HG03354 (cell line): ENCODE data around the gene PRR3.

Source experiments
- ATAC-seq: cut with Tn5 transposase; IDR thresholded peaks from one replicate; pipeline ENCODE4 v1.9.1; 2021; ENCODE audit warnings: mild to moderate bottlenecking; ENCODE audit not compliant: unreplicated experiment, poor library complexity, severe bottlenecking

Gene PRR3

DNA sequence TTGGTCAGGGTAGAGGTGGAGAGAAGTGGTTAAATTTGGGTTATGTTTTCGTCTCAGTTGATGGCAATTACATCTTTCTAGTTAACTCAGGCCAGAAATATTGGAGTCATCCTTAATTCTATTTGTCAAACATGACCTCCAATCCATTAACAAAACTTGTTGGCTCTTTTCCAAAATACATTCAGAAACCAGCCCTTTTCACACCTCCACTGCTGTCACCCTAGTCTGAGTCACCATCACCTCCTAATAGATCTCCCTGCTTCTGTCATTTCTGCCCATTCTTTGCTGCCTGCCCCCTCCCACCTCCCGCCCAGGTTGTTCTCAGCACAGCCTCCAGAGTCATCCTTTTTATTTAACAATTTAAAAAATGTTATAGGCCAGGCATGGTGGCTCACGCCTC lies 11.2 kb downstream of the PRR3 start:
- ATAC-seq: no peak

DNA sequence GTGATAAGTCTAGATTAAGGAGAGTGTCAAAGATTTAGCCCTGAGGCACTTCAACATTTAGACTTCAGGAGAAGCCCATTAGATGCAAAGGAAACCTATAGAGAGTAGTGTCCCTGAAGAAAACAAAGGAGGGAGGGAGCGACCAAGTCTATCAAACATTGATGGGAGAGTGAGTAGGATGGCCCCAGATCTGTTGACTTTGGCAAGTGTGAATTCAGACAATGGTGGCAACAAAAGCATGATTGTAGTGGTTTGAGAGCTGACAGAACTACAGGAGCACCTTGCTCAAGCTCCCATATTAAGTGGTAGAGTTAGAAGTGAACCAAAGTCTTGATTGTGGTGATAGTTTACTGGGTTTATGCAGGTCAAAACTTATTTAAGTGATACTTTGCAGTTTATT lies 13.2 kb downstream of the PRR3 start:
- ATAC-seq: no peak

DNA sequence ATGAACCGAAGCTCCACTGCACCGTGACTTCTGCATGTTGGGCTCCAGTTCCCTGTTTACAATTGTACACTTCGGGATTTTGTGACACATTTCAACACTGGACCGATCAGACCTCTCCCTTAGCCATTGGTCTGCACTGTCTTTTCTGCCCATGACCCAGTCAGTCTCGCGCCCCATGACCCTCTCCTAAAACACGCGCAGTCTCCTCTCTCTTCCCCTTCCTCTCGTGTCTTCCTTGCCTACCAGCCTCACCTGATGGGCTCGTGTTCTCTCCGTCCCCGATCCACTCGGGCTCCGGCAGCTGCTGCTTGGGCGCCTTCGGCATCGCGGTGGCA lies 13.6 kb downstream of the PRR3 start:
- ATAC-seq: peak; percentile 19

DNA sequence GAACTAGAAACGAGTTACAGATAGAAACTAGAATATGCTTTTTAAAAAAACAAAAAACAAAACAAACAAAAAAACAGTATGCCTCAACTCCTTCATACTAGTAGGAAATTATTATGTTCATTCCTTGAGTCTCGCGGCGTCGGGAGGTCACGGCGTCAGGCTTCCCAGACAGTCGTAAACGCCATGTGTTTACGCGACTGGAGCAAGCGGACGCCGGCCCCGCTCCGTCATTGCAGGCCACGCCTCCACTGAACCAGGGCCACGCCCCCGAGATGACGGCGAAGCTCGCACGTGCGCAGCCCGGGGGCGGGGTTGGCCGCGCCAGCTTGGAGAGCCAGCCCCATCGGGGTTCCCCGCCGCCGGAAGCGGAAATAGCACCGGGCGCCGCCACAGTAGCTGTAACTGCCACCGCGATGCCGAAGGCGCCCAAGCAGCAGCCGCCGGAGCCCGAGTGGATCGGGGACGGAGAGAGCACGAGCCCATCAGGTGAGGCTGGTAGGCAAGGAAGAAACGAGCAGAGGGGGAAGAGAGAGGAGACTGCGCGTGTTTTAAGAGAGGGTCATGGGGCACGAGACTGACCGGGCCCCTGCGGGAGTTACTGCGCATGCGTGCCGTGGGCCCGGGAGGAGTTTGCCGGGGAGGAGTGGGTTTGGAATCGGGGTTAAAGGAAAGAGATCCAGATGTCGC lies 14.1 kb downstream of the PRR3 start, which contains the start of gene ABCF1:
Gene ABCF1 (plus strand): TSS at position 368 of the 687 bp plus-strand sequence. CDS start 46 bp downstream, at position 414.
- ATAC-seq: peak; percentile 91

DNA sequence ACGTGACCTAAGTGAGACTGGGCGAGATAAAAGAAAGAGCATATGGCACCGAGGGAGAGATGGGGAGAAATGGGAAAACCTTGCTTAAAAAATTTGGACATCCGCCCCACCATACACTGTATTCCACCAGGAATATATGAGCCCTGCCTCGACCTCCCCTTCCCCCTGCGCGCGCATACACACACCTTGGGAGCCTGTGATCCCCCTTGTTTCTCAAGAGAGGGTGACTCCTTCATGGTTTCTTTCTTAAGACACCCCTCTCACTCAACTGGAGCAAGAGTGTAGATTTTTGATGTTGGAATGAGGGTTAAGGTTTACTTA lies 14.6 kb downstream of the PRR3 start:
- ATAC-seq: no peak

DNA sequence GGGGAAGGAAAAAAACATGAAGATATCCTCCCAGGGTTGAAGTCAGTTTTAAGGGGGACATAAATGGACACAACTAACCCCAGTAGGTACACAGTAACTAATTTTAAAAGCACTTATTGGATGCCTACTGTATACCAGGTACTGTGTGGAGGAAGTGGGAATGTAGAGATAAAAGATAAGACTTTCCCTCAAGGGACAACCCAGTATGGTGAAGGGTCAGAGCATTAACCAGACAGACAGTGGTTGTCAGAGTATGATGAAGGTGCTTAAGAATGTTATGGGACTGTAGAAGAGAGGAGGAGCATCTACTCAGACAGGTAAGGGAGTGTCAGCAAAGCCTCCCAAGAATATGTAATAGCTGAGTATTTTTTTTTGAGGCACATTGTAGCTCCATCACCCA lies 15.1 kb downstream of the PRR3 start:
- ATAC-seq: no peak

DNA sequence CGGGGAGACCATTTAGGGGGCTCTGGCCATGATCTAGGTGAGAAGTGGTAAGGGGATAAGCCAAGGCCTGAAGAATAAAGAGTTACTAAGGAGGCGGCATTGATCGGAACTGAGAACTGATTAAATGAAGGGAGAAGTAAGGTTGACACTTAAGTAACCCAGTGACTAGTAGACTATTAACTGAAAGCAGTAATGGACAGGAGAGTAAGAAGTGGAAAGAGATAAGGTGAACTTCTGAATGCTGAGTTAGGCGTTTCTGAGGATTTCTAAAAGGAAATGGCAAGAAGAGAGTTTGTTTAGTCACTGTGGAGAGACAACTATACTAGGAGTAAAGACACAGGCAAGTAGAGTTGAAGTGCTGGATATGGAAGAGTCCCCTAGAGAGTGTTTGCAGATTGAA lies 16.0 kb downstream of the PRR3 start:
- ATAC-seq: no peak

DNA sequence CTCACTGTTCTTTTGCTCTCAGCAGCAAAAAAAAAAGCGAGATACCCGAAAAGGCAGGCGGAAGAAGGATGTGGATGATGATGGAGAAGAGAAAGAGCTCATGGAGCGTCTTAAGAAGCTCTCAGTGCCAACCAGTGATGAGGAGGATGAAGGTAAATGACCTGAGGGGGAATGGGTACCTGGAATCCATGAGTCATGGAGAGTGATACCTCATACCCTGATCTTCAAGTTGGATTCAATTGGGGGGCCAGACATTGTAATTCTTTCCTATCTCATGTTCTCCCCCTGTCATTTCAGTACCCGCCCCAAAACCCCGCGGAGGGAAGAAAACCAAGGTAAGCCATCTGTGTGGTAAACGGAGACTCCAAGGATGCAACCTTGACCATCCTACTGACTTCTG lies 21.0 kb downstream of the PRR3 start:
- ATAC-seq: no peak

DNA sequence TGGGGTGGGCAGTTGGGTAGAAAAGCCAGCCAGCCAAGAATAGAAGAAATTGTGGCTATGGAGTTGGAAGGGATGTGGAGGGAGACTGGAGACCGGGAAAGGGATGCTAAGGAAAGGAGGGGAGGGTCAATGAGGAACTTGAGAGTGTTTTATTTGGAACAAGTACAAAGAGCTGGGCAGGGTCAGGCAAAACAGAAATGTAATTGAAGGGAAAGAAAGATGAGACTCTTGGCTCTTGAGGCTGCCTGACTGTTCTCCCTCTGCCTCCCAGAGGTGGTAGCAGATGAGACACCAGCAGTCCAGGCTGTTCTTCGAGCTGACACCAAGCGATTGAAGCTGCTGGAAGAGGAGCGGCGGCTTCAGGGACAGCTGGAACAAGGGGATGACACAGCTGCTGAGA lies 26.8 kb downstream of the PRR3 start:
- no peak for ATAC-seq

DNA sequence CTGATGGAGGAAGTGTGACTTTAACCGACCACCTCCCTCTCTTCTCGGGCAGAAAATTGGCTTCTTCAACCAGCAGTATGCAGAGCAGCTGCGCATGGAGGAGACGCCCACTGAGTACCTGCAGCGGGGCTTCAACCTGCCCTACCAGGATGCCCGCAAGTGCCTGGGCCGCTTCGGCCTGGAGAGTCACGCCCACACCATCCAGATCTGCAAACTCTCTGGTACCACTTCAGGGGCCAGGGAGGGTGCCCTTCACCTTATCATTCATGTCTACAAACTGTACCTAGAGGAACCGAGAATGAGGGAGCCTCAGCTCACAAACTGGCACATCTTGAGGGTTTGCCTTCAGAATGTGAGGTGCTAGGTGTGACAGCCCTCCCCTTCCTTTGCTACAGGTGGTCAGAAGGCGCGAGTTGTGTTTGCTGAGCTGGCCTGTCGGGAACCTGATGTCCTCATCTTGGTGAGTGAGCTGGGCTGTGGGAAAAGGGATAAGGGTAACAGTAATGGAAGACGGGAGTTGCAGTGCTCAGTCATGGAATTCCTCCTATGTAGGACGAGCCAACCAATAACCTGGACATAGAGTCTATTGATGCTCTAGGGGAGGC lies 32.8 kb downstream of the PRR3 start:
- no peak for ATAC-seq

DNA sequence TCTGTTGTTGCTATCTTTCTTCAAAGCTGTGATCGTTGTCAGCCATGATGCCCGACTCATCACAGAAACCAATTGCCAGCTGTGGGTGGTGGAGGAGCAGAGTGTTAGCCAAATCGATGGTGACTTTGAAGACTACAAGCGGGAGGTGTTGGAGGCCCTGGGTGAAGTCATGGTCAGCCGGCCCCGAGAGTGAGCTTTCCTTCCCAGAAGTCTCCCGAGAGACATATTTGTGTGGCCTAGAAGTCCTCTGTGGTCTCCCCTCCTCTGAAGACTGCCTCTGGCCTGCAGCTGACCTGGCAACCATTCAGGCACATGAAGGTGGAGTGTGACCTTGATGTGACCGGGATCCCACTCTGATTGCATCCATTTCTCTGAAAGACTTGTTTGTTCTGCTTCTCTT lies 33.4 kb downstream of the PRR3 start:
- no peak for ATAC-seq

DNA sequence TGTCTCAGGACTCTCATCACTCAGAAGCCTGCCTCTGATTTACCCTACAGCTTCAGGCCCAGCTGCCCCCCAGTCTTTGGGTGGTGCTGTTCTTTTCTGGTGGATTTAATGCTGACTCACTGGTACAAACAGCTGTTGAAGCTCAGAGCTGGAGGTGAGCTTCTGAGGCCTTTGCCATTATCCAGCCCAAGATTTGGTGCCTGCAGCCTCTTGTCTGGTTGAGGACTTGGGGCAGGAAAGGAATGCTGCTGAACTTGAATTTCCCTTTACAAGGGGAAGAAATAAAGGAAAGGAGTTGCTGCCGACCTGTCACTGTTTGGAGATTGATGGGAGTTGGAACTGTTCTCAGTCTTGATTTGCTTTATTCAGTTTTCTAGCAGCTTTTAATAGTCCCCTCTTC lies 33.9 kb downstream of the PRR3 start:
- no peak for ATAC-seq

DNA sequence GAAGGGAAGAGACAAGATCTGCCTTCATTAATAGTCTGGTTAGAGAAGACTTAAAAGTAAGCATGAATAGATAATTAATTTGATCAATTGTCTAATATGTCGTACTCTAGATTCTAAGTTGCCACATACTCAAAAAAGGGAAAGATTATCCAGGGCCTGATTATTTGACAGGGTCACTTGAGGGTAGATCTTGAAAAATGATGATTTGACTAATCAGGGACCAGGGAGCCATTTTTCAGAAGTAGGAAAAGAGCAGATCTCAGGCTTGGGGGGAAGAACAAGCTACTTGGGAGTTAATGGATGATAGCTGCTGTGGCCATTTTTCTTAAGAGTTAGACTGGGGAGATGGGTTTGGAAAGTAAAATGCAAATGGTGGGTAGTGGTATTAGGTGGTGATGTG lies 35.2 kb downstream of the PRR3 start:
- no peak for ATAC-seq

DNA sequence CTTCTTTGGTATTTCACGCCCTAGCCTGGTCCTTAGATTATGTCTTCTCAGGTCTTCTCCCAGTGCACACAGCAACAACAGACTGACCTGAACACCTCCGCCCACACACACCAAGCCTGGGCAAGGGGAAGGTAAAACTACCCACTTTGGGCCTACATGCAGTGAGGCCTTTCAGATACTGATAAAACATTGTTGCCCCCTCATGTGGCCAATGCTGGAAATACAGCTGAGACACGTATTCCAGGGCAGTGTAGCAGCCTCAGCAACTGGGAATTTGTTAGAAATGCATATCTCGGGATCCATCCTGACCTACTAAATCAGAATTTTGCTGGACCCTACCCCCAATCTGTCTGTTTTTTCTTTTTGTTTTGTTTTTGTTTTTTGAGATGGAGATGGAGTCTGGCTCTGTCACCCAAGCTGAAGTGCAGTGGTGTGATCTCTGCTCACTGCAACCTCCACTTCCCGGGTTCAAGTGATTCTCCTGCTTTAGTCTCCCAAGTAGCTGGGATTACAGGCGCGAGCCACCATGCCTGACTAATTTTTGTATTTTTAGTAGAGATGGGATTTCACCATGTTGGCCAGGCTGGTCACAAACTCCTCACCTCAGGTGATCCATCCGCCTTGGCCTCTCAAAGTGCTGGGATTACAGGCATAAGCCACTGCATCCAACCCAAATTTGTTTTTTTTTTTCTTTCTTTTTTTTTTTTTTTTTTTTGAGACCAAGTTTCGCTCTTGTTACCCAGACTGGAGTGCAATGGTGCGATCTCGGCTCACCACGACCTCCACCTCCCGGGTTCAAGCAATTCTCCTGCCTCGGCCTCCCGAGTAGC lies 40.4 kb downstream of the PRR3 start:
- peak; percentile 63 for ATAC-seq

DNA sequence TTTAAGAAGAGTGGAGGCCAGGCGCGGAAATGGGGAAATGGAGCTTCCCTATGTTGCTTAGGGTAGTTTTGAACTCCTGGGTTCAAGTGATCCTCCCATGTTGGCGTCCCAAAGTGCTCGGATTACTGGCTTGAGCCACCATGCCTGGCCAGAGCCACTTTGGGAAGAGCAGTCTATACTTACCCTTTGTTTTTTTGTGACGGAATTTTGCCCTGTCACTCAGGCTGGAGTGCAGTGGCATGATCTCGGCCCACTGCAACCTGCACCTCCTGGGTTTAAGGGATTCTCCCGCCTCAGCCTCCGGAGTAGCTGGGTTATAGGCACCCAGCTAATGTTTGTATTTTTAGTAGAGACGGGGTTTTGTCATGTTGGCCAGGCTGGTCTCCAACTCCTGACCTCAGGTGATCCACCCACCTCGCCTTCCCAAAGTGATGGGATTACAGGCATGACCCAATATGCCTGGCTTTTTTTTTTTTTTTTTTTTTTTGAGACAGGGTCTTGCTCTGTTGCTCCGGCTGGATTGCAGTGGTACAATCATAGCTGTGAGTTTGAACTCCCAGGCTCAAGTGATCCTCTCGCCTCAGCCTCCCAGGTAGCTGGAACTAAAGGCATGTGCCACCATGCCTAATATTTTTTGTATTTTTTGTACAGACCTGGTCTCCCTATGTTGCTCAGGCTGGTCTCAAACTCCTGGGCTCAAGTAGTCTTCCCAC lies 42.0 kb downstream of the PRR3 start:
- ATAC-seq: no peak

DNA sequence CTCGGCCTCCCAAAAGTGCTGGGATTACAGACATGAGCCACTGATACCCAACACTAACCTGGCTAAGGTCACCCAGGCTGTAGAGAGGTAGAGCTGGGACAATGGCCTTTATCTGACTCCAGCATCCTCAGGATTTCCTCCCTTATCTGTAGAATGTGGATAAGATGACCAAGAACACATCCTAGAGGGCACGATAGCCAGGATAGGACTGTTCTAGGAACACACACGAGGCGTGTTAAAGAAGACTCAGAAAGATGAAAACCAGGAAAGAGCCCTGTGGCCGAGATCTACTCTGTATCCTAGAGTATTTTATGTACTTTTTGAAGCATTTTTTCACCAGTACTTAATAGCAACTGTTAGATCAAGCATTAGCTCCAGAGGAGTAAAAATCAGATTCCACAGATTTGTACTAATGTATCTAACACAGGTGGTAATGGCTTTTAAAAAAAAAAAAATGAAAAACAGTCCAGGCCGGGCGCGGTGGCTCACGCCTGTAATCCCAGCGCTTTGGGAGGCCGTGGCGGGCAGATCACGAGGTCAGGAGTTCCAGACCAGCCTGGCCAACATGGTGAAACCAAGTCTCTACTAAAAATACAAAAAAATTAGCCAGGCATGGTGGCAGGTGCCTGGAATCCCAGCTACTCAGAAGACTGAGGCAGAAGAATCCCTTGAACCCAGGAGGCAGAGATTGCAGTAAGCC lies 42.7 kb downstream of the PRR3 start:
- no peak for ATAC-seq

DNA sequence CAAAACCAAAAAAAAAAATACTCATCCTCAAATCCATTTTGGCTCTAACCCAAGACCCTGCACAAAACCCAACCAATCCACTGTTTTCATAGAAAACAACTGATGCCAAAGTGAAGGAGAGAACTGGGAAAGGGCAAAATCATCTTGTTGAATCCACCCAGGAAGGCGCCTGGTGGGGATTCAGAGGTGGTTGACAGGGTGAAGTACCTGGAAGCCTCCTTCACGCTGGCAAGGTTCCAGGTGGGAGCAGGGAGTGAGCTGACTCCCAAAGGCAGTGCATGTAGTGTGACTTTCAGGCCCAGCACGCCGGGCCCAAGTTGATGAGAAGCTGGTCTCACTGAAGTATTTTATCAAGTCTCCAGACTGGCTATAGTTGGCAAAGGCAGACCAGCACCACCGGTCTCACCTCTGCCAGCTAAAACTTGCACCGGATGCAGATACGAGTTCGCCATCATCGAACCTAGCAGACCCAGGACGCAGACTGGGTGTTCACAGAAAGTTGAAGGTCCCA lies 43.4 kb downstream of the PRR3 start:
- no peak for ATAC-seq

DNA sequence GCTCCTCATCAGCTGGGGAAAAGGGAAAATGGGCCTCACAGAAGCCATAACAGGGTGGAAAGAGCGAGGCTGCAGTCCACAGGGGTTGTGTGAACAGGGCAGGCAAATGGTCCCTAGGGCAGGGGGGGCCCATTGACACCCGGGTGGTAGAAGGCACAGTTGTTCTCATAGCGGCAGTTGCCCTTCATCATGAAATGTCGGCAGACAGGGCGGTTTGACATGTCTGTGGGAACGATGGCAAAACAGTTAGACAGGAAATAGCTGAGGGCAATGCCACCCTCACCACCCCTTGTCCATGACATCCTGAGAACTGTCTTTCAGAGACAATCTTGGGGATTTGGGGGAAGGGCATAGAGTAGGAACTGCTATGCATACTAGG lies 44.3 kb downstream of the PRR3 start:
- ATAC-seq: no peak

DNA sequence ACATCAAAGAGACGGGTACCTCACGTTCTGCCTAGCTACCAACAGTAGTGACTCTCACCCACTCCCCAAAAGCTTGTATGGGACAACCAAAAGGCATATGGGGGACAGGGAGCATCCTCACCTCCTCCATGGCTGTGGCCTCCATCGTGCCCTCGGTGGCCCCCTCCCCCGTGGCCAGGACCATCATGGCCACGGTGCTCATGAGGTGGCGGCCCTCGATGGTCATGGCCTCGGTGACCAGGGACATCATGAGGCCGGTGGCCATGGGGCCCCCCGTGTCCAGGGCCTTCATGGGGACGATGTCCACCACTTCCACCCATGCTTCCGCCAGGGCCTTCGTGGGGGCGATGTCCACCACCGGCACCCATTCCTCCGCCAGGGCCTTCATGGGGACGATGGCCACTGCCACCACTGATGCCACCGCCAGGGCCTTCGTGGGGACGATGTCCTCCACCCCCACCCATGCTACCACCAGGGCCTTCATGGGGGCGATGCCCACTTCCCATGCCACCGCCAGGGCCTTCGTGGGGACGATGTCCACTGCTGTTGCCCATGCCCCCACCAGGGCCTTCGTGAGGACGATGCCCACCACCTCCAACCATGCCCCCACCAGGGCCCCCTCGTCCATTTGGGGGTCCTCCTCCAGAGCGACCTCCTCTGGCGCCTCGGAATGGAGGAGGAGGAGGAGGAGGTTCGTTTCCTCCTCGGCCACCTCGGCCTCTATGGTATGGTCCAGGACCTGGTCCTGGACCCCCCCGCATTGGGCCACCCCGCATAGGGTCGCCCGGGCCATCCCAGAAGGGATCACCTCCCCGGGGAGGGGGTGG lies 44.9 kb downstream of the PRR3 start:
- ATAC-seq: no peak
